Small intestine (tissue), 7 donors: Measurements from ENCODE around the gene TMEM259. TPM values are rescaled to one million over a fixed set of nuclear protein-coding genes. Genes with fewer than 3 reads are reported as not detected.

Experiments
- DNase-seq, 2 donors: peaks; one replicate each; pipeline versions ENCODE4 v3.0.0 to v3.0.0-alpha.2; 2013
- FAIRE-seq: peaks from 2 replicates; lab custom pipeline; 2012; peaks lifted over from hg19 to GRCh38; lab: Jason Lieb, UNC
- H3K27ac ChIP-seq, 3 donors: one replicate each; pipeline ENCODE4 v1.5.1; 2013; ENCODE audit warnings: low read length in 2 of 3, mild to moderate bottlenecking in 2 of 3, control low read depth in 1 of 3, inconsistent platforms in 1 of 3, low read depth in 1 of 3, moderate library complexity in 1 of 3
- H3K27me3 ChIP-seq, 3 donors: one replicate each; pipeline ENCODE4 v1.6.1; 2013; ENCODE audit warnings: low read length in 3 of 3, inconsistent platforms in 1 of 3; ENCODE audit not compliant: control insufficient read depth in 3 of 3, insufficient read depth in 3 of 3
- H3K36me3 ChIP-seq, 3 donors: one replicate each; pipeline ENCODE4 v1.6.1; 2013; ENCODE audit warnings: low read length in 3 of 3, inconsistent platforms in 1 of 3, low read depth in 1 of 3, mild to moderate bottlenecking in 1 of 3, moderate library complexity in 1 of 3; ENCODE audit not compliant: control insufficient read depth in 3 of 3, insufficient read depth in 2 of 3
- H3K4me1 ChIP-seq, 3 donors: one replicate each; pipeline ENCODE4 v1.6.1; 2013; ENCODE audit warnings: low read length in 2 of 3, inconsistent platforms in 1 of 3, low read depth in 1 of 3, mild to moderate bottlenecking in 1 of 3, moderate library complexity in 1 of 3; ENCODE audit not compliant: control insufficient read depth in 3 of 3, insufficient read depth in 2 of 3
- H3K4me3 ChIP-seq, 3 donors: one replicate each; pipeline ENCODE4 v1.5.1; 2013; ENCODE audit warnings: low read length in 3 of 3, control low read depth in 1 of 3, inconsistent platforms in 1 of 3, low read depth in 1 of 3, mild to moderate bottlenecking in 1 of 3, moderate library complexity in 1 of 3
- H3K9me3 ChIP-seq, 2 donors: one replicate each; pipeline ENCODE4 v1.6.1; 2013; ENCODE audit warnings: low read depth in 1 of 2, low read length in 1 of 2; ENCODE audit not compliant: control insufficient read depth in 2 of 2, insufficient read depth in 1 of 2
- WGBS, 3 donors: extraction: QIAGEN DNeasy Blood & Tissue Kit; methylation state at CpG; one replicate each; pipeline ENCODE4 v1.1.7; 2013; 5-methylcytosine and 5-hydroxymethylcytosine counted together
- polyA plus RNA-seq, 4 donors: library from polyadenylated mRNA; stranded (reverse) in 3 of 4; unstranded in 1 of 4; fragments of 200-250 nt in 3 of 4; fragments of 120-200 nt in 1 of 4; gene quantifications; one replicate each; pipeline versions ENCODE4 v1.2.1 to v1.2.3, GENCODE V29; 2013
- donor health status: healthy with polysubstance abuse.
- donor health status: control.
- donor health status: control.
- donor health status: Bipolar disorder and iron deficiency.
- donor health status: healthy.

Gene TMEM259
- polyA plus RNA-seq, 4 donors = 123 to 313 (median 186) TPM

DNA sequence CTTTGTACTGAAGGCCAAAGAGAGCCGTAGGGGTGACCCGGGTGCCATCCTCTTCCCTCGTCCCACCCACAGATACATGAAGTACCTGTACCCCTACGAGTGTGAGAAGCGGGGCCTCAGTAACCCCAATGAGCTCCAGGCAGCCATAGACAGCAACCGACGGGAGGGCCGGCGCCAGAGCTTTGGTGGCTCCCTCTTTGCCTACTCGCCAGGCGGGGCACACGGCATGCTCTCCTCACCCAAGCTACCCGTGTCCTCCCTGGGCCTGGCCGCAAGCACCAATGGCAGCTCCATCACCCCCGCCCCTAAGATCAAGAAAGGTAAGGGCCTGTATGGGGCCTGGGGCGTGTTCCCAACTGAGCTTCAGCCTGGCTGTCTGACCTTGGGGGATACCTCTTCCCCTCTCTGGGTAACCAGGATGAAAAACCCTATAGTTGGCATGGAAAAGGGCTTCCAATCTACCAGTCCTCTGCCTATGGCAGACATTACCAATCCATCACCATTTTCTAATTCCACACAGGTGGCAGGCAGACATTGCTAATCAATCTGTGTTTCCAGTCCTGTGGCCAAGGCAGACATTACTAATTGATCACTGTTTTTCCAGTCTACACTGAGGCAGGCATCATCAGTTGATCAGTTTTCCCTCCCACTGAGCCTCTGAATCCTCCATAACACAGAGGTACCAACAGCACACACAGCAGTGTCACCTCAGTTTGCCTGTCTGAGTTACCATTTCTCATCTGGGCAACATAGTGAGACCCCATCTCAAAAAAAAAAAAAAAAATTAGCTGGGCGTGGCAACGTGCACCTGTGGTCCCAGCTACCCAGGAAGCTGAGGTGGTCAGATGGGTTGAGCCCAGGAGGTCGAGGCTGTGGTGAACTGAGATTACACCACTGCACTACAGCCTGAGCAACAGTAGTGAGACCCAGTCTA lies 55.9 kb downstream of the TMEM259 start:
- no peak overlapping the region for H3K4me3 ChIP-seq
- peak in 1 of 2 donors; percentile 40 for DNase-seq
- H3K27ac ChIP-seq = peak overlapping the region in 1 of 3 donors; percentile 32
- no peaks in the 10 kb centered on the region for H3K27me3 ChIP-seq
- peaks cover 0 to 12% of the 10 kb centered on the region in 2 donors for H3K9me3 ChIP-seq
- peaks cover 0 to 37% (median 0%) of the 10 kb centered on the region in 3 donors for H3K4me1 ChIP-seq
- WGBS, 3 donors = 95 to 96% (median 96%) methylated on average over 19 of the region's 19 CpGs
- FAIRE-seq = no peak
- peaks cover 0 to 99% (median 7%) of the 10 kb centered on the region in 3 donors for H3K36me3 ChIP-seq

DNA sequence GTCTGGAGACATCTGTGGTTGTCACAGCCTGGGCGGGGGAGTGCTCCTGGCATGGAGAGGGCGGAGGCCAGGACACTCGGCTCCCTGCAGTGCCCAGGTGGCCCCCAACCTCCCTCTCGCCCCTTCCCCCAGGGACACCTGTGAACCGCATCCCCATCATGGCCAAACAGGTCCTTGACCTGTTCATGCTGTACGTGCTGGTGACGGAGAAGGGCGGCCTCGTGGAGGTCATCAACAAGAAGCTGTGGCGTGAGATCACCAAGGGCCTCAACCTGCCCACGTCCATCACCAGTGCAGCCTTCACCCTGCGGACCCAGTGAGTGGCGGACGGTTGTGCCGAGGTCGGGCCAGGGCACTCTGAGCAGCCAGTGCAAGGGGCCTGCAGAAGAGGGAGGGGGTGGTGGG lies 56.8 kb downstream of the TMEM259 start:
- 95 to 97% (median 95%) methylated on average over 16 of the region's 16 CpGs for WGBS, 3 donors
- no peak overlapping the region for H3K4me3 ChIP-seq
- H3K27me3 ChIP-seq = no peaks in the 10 kb centered on the region
- H3K4me1 ChIP-seq = peaks cover 0 to 40% (median 0%) of the 10 kb centered on the region in 3 donors
- H3K27ac ChIP-seq = peak overlapping the region in 1 of 3 donors; percentile 100
- H3K9me3 ChIP-seq = peaks cover 0 to 11% of the 10 kb centered on the region in 2 donors
- no peak for FAIRE-seq
- peaks cover 0 to 99% (median 7%) of the 10 kb centered on the region in 3 donors for H3K36me3 ChIP-seq
- DNase-seq = peak in 1 of 2 donors; percentile 16

DNA sequence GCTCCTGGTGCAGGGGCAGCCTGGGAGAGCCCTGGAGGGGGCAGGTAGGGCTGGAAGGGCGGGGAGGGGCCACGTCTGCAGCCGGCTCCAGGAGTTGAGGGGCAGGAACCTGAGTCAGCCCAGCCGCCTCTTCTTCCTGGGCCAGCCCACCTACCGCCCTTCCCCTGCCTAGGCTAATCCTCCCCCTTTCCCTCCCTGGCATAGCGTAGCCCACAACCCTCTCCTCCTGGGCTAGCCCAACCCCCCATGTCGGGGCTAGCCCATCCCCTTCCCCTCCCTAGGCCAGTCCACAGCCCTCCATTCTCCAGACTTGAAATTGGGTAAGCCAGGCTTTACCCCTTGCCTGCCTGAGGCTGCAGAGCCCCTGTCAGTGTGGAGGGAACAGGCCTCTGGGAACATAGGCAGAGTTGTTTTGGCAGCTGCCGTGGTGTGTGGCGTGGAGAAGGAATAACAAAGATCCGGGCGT lies 57.4 kb downstream of the TMEM259 start:
- Histone ChIP-seq H3K36me3 (peaks cover 0 to 98% (median 7%) of the 10 kb centered on the region in 3 donors), H3K27me3 (no peaks in the 10 kb centered on the region), H3K4me3 (no peak overlapping the region), H3K27ac (peak overlapping the region in 1 of 3 donors; percentile 100), H3K9me3 (peaks cover 0 to 11% of the 10 kb centered on the region in 2 donors), H3K4me1 (peaks cover 0 to 40% (median 0%) of the 10 kb centered on the region in 3 donors)
- WGBS, 3 donors = 82 to 92% (median 85%) methylated on average over 10 to 11 of the region's 11 CpGs
- DNase-seq (peak in 1 of 2 donors; percentile 55), FAIRE-seq (no peak)

DNA sequence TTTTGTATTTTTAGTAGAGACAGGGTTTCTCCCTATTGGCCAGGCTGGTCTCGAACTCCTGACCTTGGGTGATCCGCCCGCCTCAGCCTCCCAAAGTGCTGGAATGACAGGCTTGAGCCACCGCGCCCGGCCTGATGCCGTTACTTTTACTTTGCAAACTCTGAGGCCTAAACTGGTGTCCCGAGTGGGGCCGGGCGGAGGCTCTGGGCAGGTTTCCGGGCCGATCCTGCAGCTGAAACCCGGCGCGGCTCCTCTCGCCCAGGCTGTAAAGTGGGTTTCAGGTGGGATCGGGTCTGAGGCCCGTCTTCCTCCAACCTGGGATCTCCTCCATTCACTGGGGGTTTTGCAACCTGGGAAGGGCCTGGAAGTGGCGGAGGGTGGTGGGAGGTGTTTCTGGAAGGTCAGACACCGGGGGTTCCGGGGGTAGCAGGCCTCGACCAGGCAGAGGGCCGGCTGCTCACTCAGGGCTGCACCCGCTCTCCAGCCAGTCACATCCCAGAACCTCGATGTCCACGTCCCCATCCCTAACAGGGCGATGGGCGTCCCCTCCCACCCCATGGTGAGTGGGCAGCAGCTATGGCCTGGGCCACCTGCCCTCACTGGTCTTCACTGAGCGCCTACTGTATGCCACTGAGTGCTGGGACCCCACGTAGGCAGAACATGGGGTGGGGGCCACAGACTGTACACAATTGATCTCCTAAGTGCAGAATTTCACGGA lies 58.1 kb downstream of the TMEM259 start:
- H3K27ac ChIP-seq = peak overlapping the region in 1 of 3 donors; percentile 100
- 83 to 88% (median 88%) methylated on average over 31 of the region's 31 CpGs for WGBS, 3 donors

DNA sequence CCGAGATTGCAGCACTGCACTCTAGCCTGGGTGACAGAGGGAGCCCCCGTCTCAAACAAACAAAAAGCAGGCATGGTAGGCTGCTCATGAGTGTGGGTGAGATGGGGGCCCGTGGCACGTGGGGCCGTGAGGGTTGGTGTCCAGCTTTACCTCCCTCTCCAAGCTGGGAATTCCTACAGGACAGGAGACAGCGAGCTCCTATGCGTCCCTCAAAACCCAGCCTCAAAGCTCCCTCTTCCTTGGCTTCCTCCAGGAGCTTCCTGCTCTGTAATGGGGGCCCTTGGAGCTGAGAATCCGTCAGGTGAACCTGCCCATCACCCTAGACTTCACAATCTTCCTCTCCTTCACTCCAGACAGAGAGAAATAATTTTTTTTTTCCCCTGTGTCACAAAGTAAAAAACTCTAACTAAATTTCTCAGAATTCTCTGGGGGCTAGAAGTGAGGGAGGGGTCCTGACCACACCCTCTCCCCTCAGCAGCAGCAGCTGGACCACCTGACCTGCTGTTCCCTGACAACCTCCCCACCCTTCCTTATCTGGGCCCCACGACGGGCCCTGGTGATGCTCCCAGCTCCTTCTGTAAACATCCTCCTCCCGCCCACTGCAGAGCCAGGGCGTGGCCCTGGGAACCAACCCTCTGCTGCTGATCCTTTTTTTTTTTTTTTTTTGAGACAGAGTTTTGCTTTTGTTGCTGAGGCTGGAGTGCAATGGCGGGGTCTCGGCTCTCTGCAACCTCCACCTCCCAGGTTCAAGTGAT lies 58.9 kb downstream of the TMEM259 start:
- WGBS, 3 donors = 48 to 59% (median 59%) methylated on average over 14 of the region's 14 CpGs
- Histone ChIP-seq H3K4me3 (peak overlapping the region in 1 of 3 donors; percentile 56), H3K4me1 (peaks cover 0 to 50% (median 0%) of the 10 kb centered on the region in 3 donors), H3K9me3 (peaks cover 0 to 9% of the 10 kb centered on the region in 2 donors), H3K36me3 (peaks cover 0 to 97% (median 5%) of the 10 kb centered on the region in 3 donors), H3K27me3 (no peaks in the 10 kb centered on the region), H3K27ac (peak overlapping the region in 1 of 3 donors; percentile 100)
- FAIRE-seq = no peak
- peak; percentile 52 to 95 for DNase-seq

More for the DNA sequence above, 58.1 kb downstream of the TMEM259 start:
- Histone ChIP-seq H3K4me1 (peaks cover 0 to 43% (median 0%) of the 10 kb centered on the region in 3 donors), H3K9me3 (peaks cover 0 to 11% of the 10 kb centered on the region in 2 donors), H3K4me3 (no peak overlapping the region), H3K36me3 (peaks cover 0 to 98% (median 5%) of the 10 kb centered on the region in 3 donors), H3K27me3 (no peaks in the 10 kb centered on the region)
- DNase-seq (no peak), FAIRE-seq (no peak)

DNA sequence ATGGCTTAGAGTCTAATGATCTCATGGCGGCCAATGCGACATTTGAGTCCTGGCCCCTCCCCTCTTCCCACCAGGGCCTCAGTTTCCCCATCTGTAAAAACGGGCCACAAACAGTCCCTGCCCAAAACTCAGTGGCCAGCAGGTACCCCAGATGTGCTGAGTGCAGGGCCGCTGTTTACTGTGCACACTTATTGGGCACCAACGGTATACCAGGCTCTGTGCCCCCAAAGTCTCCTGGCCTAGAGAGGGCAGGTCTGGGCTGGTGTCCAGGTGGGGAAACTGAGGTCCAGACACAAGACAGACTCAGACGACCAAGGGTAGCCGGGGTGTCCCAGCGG lies 60.4 kb downstream of the TMEM259 start:
- no peak for DNase-seq
- Histone ChIP-seq H3K27me3 (no peaks in the 10 kb centered on the region), H3K36me3 (peaks cover 0 to 97% (median 2%) of the 10 kb centered on the region in 3 donors), H3K27ac (peak overlapping the region in 1 of 3 donors; percentile 100), H3K4me3 (peak overlapping the region in 1 of 3 donors; percentile 56), H3K4me1 (peaks cover 0 to 65% (median 0%) of the 10 kb centered on the region in 3 donors), H3K9me3 (peaks cover 0 to 3% of the 10 kb centered on the region in 2 donors)
- 83 to 85% (median 84%) methylated on average over 7 to 8 of the region's 8 CpGs for WGBS, 3 donors
- no peak for FAIRE-seq

DNA sequence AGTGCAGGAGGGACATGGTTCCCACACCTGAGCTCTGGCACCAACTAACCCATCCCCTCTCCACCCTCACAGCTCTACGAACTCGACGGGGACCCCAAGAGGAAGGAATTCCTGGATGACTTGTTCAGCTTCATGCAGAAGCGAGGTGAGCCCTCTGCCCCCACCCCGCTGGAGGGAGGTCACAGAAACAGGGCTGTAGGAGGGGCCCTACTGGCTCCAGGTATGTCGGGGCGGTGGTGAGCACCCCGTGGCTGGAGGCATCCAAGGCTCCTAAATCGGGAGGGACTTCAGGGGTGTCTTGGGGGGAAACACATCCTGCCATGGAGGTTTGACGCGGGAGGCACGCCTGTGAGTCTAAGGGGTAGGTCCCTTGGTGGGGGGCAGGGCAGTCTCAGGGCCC lies 60.9 kb downstream of the TMEM259 start:
- Histone ChIP-seq H3K9me3 (peaks cover 0 to 3% of the 10 kb centered on the region in 2 donors), H3K4me3 (peak overlapping the region in 1 of 3 donors; percentile 56), H3K27me3 (no peaks in the 10 kb centered on the region), H3K27ac (peak overlapping the region in 1 of 3 donors; percentile 100), H3K36me3 (peaks cover 0 to 97% (median 1%) of the 10 kb centered on the region in 3 donors), H3K4me1 (peaks cover 0 to 70% (median 0%) of the 10 kb centered on the region in 3 donors)
- DNase-seq (peak in 1 of 2 donors; percentile 73), FAIRE-seq (no peak)
- 66 to 72% (median 71%) methylated on average over 12 of the region's 12 CpGs for WGBS, 3 donors
